HG02973 (cell line): Measurements from ENCODE around the gene ACBD6.

ENCODE experiments used
- ATAC-seq: cut with Tn5 transposase; IDR thresholded peaks from one replicate; pipeline ENCODE4 v1.9.1; 2021; ENCODE audit warnings: moderate library complexity; ENCODE audit not compliant: unreplicated experiment

Gene ACBD6

GRCh38 chr1:180246579-180246978, 255.8 kb downstream of the ACBD6 start:
- ATAC-seq = no peak

DNA sequence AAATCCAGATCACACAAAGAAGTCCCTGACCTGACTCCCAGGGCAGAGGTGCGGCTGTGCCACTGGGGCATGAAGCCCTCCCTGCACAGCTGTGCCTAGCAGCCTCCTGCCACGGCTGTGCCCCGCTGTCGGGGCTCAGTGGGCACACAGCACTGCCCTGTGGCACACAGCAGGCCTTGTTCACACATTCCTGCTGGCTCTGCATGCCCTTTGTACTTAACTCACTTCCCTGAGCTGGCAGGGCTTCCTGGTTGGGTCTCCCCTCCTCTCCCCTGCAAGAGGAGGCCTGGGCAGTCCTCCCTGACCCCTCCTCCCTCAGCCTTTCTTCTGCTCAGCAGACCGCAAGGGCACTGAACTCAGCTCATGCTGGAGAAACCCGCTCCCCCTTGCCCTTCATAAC, 257.5 kb downstream of the ACBD6 start:
- no peak for ATAC-seq

DNA sequence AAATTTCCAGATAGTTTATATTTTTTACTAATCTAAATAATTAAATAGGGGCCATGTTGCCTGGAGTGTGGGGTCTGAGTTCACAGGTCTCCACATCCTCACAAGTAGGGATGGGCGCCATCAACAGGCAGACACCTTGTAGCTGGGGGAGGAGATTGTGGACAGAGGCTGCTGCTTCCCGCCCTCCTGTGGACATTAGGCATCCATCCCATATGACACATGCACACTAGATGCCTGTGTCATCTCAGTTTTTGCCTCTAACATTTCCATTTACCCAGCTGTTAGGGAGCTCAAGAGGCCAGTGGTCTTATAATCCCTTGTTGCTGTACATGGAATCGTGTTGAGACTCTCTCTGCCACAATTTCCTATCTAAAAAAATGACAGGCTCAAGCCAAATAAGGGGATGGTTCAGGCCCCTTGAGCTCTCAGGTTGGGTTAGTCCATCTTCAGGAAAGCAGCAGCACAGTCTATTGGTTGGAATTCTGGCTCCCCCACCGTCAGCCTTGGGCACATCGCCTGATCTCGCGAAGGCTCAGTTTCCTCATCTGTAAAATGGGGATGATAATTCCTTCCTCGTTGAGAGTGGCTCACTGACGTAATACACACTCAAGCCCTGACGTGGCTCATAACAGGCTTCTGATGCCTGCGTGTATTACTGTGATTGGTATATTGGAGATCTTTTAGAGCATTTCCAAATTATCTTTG, 258.7 kb downstream of the ACBD6 start:
- no peak for ATAC-seq

DNA sequence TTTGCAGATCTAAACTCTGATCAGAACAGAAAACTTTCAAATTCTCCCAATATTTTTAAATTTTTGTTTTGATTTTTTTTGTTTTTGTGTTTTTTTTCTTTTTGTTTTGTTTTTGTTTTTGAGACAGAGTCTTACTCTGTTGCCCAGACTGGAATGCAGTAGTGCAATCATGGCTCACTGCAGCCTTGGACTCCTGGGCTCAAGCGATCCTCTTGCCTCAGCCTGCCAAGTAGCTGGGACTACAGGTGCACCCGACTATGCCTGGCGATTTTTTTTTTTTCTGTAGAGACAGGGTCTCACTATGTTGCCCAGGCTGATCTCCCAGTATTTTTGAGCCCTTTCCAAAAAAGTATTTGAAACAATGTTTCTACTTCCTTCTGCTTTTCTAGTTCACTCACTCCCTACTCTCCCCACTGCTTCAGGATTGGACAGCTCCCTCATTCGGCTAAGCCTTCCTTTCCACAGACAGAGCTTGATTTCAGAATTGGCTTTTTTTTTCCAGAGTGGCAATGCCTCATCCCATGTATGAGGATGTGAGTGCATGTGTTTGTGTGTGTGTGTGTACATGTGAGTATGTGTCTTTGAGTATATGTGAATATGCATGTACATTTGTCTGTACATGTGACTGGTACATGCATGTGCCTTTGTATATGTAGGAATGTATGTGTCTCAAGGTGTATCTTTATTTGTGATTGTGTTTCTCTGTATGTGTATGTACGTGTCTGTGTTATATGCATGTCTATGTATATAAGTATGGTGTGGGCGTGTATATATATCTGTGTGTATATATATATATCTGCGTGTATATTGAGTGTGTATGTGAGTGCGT, 260.4 kb downstream of the ACBD6 start:
- ATAC-seq = no peak

DNA sequence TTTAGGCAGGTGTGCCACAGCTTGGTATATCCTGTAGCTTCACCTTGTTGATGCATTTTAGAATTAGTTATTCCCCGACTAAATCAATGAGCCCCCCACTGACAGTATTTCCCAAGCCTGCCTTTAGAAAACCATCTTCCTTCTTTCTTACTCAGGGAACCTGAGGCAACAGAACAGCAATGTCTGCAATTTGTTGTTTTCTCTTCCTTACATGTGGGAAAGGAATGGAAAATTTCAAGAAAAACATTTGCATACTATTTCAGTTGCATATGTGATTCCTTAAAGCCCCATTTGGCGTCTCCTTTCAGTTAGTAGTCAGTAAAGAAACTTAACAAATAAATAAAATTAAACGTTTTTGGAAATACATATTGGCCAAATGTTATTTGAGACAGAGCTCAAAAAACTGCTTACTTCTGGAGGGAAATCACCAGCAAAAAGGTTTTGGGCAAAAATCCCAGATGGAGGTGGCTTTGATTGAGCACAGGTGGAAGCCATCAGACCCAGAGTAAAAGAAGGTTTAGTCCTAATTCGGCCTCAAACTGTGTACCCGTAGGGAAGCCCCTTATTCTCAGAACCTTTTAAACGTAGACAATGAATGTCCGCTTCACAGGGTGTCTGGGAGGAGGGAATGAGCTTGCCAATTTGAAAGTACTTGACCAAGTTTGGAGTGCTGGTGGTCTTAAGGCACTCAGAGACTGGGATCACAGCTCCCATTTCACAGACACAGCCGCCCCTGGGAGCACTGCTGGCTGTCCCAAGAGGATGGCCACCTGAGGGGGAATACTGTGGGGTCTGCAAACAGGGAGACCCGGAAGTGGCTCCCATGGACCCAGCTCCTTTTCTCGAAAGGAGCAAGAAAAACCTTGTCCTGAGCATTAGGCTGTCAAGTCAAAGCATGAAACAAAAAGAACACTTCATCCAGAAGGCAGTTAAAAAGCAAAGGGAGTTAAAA, 263.0 kb downstream of the ACBD6 start:
- ATAC-seq = no peak

DNA sequence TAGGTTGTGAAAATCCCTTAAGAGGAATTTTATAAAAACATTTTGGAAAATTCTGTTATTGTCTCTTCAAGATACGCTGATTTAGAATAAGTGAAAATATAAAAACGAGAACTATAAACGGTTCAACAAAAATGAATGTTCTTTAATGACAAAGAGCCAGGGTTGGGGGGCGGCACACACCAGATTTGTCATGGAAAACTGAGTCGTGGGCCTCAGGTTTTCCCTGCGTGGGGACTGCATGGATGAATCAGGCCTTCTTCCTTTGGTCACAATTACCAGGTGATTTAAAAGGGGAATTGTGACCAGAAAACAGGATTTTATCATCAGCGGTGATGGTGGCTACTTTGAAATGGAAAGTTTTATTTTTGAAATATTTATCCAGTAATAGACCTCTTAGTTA, 263.7 kb downstream of the ACBD6 start:
- ATAC-seq = no peak
